ENCODE measurements around the gene MYBL2.

DNA sequence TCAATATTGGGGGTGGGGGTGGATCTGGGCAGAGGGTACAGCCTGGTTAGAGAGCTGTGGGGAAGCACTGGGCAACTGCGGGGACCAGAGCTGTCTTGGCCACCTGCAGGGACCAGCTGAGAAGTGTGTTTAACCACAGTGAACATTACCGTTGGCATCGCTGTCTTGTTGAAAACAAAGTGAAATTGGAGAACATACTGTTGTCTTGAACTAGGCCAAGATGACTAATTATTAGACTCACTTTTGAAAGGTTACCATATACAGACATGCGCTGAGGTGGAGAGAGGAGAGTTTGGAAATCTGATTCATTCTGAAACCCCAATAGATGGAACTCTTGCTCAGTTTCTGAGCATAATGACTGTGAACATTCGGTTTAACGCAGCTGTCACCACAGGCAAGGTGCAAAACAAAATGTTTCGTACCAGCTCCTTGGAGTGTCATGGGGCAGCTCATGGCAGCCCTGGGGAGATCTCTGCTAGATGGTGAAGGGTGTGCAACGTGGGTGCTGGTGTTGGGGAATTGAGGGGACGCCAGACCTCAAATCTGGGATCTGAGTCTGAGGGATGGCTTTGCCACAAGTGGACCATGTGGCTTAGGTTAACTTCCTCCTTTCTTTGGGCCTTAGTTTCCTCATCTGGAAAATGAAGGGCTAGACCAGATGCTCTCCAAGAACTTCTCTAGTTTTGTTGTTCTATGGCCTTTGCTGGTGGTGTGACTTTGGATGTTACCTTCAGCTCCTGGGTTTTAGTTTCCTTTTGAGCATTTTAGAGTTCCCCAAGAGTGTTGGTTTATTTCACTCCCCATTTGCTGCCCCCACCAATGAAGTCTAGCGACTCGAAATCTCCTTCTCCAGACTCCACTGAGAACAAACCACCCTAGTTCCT, 84.5 kb downstream of the MYBL2 start:
- TF ChIP-seq, protein P1, sequence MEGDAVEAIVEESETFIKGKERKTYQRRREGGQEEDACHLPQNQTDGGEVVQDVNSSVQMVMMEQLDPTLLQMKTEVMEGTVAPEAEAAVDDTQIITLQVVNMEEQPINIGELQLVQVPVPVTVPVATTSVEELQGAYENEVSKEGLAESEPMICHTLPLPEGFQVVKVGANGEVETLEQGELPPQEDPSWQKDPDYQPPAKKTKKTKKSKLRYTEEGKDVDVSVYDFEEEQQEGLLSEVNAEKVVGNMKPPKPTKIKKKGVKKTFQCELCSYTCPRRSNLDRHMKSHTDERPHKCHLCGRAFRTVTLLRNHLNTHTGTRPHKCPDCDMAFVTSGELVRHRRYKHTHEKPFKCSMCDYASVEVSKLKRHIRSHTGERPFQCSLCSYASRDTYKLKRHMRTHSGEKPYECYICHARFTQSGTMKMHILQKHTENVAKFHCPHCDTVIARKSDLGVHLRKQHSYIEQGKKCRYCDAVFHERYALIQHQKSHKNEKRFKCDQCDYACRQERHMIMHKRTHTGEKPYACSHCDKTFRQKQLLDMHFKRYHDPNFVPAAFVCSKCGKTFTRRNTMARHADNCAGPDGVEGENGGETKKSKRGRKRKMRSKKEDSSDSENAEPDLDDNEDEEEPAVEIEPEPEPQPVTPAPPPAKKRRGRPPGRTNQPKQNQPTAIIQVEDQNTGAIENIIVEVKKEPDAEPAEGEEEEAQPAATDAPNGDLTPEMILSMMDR (IDR thresholded peaks at IDR 0.05), result no peak
- no peak for TF ChIP-seq EZH2 (IDR thresholded peaks at IDR 0.05; ENCODE audit: borderline replicate concordance, insufficient read depth, low read depth, low read length, poor library complexity, severe bottlenecking)

Data from B cell (primary cell).